ENCODE data around the gene CRYAB.

- TF ChIP-seq POLR2A (IDR thresholded peaks at IDR 0.05) (no peak), CTCF (IDR thresholded peaks at IDR 0.05) (no peak)
Observed at GRCh38 chr11:111946499-111946898, 34.9 kb upstream of the CRYAB start.

All from testis (tissue), 2 donors.